Ishikawa (cell line): Measurements from ENCODE around the gene DMRTC2.

ENCODE experiments used
- CREB1 ChIP-seq: IDR thresholded peaks from 2 replicates; pipeline ENCODE4 v1.6.1; 2012; ENCODE audit warnings: low read depth
- EGR1 ChIP-seq: IDR thresholded peaks from 2 replicates; pipeline ENCODE4 v1.6.1; 2012
- EP300 ChIP-seq: IDR thresholded peaks from 2 replicates; pipeline ENCODE4 v1.6.1; 2012; ENCODE audit warnings: borderline replicate concordance
- FOXM1 ChIP-seq: IDR thresholded peaks from 2 replicates; pipeline ENCODE4 v1.6.1; 2012; ENCODE audit warnings: low read depth, borderline replicate concordance
- MAX ChIP-seq: IDR thresholded peaks from 2 replicates; pipeline ENCODE4 v1.6.1; 2012
- REST ChIP-seq: IDR thresholded peaks from 2 replicates; pipeline ENCODE4 v1.6.1; 2012; ENCODE audit warnings: low read depth, mild to moderate bottlenecking
- TCF12 ChIP-seq: IDR thresholded peaks from 2 replicates; pipeline ENCODE4 v1.6.1; 2012; ENCODE audit warnings: low read depth
- YY1 ChIP-seq: IDR thresholded peaks from 2 replicates; pipeline ENCODE4 v1.6.1; 2012; ENCODE audit warnings: low read depth

- no peak for TF ChIP-seq EP300
- TF ChIP-seq MAX = no peak
- TF ChIP-seq FOXM1 = no peak
- no peak for TF ChIP-seq CREB1
- TF ChIP-seq REST = no peak
- no peak for TF ChIP-seq EGR1
- no peak for TF ChIP-seq TCF12
- no peak for TF ChIP-seq YY1
Measured at GRCh38 chr19:41802770-41803169, 42.1 kb upstream of the DMRTC2 start.
